Posterior vena cava (tissue), 2 donors: ENCODE data around the gene ATP10A. TPM values are rescaled to one million over a fixed set of nuclear protein-coding genes. Genes with fewer than 3 reads are reported as not detected.

ENCODE experiments used
- microRNA-seq, 2 donors: library from miRNA; unstranded; fragments of <30 nt; microRNA quantifications; one replicate each; pipeline ENCODE4 v1.2.0, GENCODE V29; 2020 to 2021; ENCODE audit warnings: borderline microRNAs expressed in 2 of 2
- total RNA-seq, 2 donors: library from RNA; stranded (reverse); fragmentation: NEBNext Ultra II Directional; extraction: Animal tissue kit (Norgen Biotek cat#: 25700); gene quantifications; one replicate each; pipeline ENCODE4 v1.2.1, GENCODE V29; 2021
- donor health status: DM: yes; HTN: yes; CAD: no.
- donor health status: DM: yes; HTN: yes; CAD: no.

The ATP10A gene
- total RNA-seq, 2 donors from 2014 or later = 18.7 to 21.5 TPM

Small RNAs within 50 kb of the gene (microRNA-seq; reads per million reads assigned to microRNA genes)
- 0.26 to 1.6 reads per million in 2 donors for gene MIR4715
